SK-N-SH (cell line): ENCODE data around the gene UVRAG.

Experiments used
- ELF1 ChIP-seq: IDR thresholded peaks from 2 replicates; pipeline ENCODE4 v1.4.0; 2012
- EZH2phosphoT487 ChIP-seq: fragments of 200-600 bp; sonication (generic); IDR thresholded peaks from 2 replicates; pipeline ENCODE4 v1.6.1; 2017; ENCODE audit warnings: low read depth, mixed run types, mild to moderate bottlenecking, antibody characterized with exemption, moderate library complexity, borderline replicate concordance
- TAF1 ChIP-seq: IDR thresholded peaks from 2 replicates; pipeline ENCODE4 v1.6.1; 2012; ENCODE audit warnings: low read depth, mild to moderate bottlenecking, low read length, moderate library complexity, borderline replicate concordance
- TF ChIP-seq, protein P1 (sequence below): fragments of 150-350 bp; IDR thresholded peaks from 2 replicates; pipeline ENCODE4 v1.6.1; 2017; ENCODE audit warnings: antibody characterized with exemption, low read length, low read depth, borderline replicate concordance
- TF ChIP-seq, protein P2 (sequence below): fragments of 200-600 bp; sonication (generic); IDR thresholded peaks from 2 replicates; pipeline ENCODE4 v1.6.1; 2017; ENCODE audit warnings: antibody characterized with exemption, mild to moderate bottlenecking, moderate library complexity

DNA sequence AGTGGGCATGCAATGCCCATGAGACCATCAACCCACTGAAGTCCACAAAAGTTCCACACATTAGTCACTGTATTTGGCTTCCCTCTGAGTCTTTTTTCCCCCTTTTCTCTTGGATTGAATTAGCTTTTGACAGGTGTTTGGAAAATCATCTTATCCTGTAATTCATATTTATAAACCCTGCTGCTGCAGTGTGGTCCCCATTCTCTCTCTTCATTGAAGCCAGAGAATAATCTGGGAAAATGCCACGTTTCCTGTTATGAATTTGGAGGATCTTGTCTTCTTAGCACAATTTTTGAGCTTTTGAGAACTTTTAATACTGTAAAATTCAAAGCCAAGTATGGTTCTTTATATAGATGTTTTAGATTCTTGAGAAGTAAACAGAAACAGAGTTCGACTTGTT, 84.8 kb downstream of the UVRAG start:
- TF ChIP-seq ELF1 (no peak), TAF1 (no peak), EZH2phosphoT487 (no peak)
- TF ChIP-seq, protein P1, sequence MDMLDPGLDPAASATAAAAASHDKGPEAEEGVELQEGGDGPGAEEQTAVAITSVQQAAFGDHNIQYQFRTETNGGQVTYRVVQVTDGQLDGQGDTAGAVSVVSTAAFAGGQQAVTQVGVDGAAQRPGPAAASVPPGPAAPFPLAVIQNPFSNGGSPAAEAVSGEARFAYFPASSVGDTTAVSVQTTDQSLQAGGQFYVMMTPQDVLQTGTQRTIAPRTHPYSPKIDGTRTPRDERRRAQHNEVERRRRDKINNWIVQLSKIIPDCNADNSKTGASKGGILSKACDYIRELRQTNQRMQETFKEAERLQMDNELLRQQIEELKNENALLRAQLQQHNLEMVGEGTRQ: no peak
- TF ChIP-seq, protein P2, sequence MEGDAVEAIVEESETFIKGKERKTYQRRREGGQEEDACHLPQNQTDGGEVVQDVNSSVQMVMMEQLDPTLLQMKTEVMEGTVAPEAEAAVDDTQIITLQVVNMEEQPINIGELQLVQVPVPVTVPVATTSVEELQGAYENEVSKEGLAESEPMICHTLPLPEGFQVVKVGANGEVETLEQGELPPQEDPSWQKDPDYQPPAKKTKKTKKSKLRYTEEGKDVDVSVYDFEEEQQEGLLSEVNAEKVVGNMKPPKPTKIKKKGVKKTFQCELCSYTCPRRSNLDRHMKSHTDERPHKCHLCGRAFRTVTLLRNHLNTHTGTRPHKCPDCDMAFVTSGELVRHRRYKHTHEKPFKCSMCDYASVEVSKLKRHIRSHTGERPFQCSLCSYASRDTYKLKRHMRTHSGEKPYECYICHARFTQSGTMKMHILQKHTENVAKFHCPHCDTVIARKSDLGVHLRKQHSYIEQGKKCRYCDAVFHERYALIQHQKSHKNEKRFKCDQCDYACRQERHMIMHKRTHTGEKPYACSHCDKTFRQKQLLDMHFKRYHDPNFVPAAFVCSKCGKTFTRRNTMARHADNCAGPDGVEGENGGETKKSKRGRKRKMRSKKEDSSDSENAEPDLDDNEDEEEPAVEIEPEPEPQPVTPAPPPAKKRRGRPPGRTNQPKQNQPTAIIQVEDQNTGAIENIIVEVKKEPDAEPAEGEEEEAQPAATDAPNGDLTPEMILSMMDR: no peak
